Astrocyte (in vitro differentiated cells and primary cell): ENCODE data around the gene FAM76B. TPM values are rescaled to one million over a fixed set of nuclear protein-coding genes. Genes with fewer than 3 reads are reported as not detected.

ENCODE experiments used
- DNase-seq: peaks from one replicate; pipeline ENCODE4 v3.0.0-alpha.2; 2010; ENCODE audit warnings: low read depth
- FAIRE-seq: peaks from 2 replicates; lab custom pipeline; 2011; peaks lifted over from hg19 to GRCh38; lab: Jason Lieb, UNC
- H2AFZ ChIP-seq: 2 replicates; pipeline ENCODE4 v1.6.0; 2012; ENCODE audit warnings: low read depth, low read length, inconsistent platforms
- H3K27ac ChIP-seq: 2 replicates; pipeline ENCODE4 v1.5.1; 2011; ENCODE audit warnings: low read depth, low read length, inconsistent platforms
- H3K27me3 ChIP-seq: 2 replicates; pipeline ENCODE4 v1.6.0; 2011; ENCODE audit warnings: low read length, inconsistent platforms; ENCODE audit not compliant: insufficient read depth
- H3K36me3 ChIP-seq: 2 replicates; pipeline ENCODE4 v1.5.1; 2011; ENCODE audit warnings: low read length, inconsistent platforms; ENCODE audit not compliant: insufficient read depth
- H3K4me1 ChIP-seq: 2 replicates; pipeline ENCODE4 v1.5.1; 2011; ENCODE audit warnings: low read length, inconsistent platforms; ENCODE audit not compliant: insufficient read depth
- H3K4me2 ChIP-seq: 2 replicates; pipeline ENCODE4 v1.6.0; 2012; ENCODE audit warnings: low read length, inconsistent platforms
- H3K4me3 ChIP-seq: 2 replicates; pipeline ENCODE4 v1.5.1; 2011; ENCODE audit warnings: low read depth, mild to moderate bottlenecking, low read length, inconsistent platforms; ENCODE audit not compliant: insufficient read depth
- H3K79me2 ChIP-seq: 2 replicates; pipeline ENCODE4 v1.6.0; 2012; ENCODE audit warnings: mild to moderate bottlenecking, low read length, inconsistent platforms; ENCODE audit not compliant: insufficient read depth
- H3K9ac ChIP-seq: 2 replicates; pipeline ENCODE4 v1.6.0; 2012; ENCODE audit warnings: mild to moderate bottlenecking, low read length, inconsistent platforms
- H3K9me3 ChIP-seq: 2 replicates; pipeline ENCODE4 v1.5.1; 2012; ENCODE audit warnings: low read depth, mild to moderate bottlenecking, low read length, inconsistent platforms; ENCODE audit not compliant: insufficient read depth
- H4K20me1 ChIP-seq: 2 replicates; pipeline ENCODE4 v1.6.0; 2012; ENCODE audit warnings: low read length, inconsistent platforms; ENCODE audit not compliant: insufficient read depth
- H3K27ac Mint-ChIP-seq: one replicate; pipeline ENCODE4 v1.8.0; 2021; ENCODE audit warnings: mild to moderate bottlenecking, mixed read lengths; ENCODE audit not compliant: unreplicated experiment
- H3K27me3 Mint-ChIP-seq: one replicate; pipeline ENCODE4 v1.8.0; 2021; ENCODE audit warnings: low read depth, mixed read lengths; ENCODE audit not compliant: unreplicated experiment
- H3K36me3 Mint-ChIP-seq: one replicate; pipeline ENCODE4 v1.8.0; 2021; ENCODE audit warnings: low read depth, mixed read lengths; ENCODE audit not compliant: unreplicated experiment
- H3K4me1 Mint-ChIP-seq: one replicate; pipeline ENCODE4 v1.8.0; 2021; ENCODE audit warnings: low read depth, mixed read lengths; ENCODE audit not compliant: unreplicated experiment
- H3K4me3 Mint-ChIP-seq: one replicate; pipeline ENCODE4 v1.8.0; 2021; ENCODE audit warnings: mild to moderate bottlenecking, moderate library complexity, mixed read lengths; ENCODE audit not compliant: unreplicated experiment
- H3K9me3 Mint-ChIP-seq: one replicate; pipeline ENCODE4 v1.8.0; 2021; ENCODE audit warnings: mild to moderate bottlenecking, mixed read lengths; ENCODE audit not compliant: unreplicated experiment
- CTCF ChIP-seq: IDR thresholded peaks from 2 replicates; pipeline ENCODE4 v1.5.1; 2011; ENCODE audit warnings: low read depth, mild to moderate bottlenecking, inconsistent platforms, low read length, moderate library complexity; ENCODE audit not compliant: insufficient read depth
- EZH2 ChIP-seq: IDR thresholded peaks from 2 replicates; pipeline ENCODE4 v1.6.1; 2012; ENCODE audit warnings: mild to moderate bottlenecking, low read length, inconsistent platforms; ENCODE audit not compliant: insufficient read depth
- total RNA-seq: library from RNA; stranded (reverse); gene quantifications from 2 replicates; pipeline ENCODE4 v1.2.1, GENCODE V29; 2021

The FAM76B gene
- total RNA-seq, 1 donor from 2014 or later = 19.7 TPM

GRCh38 chr11:95790123-95790932 is 746 bp upstream of the FAM76B start, which contains the start of gene CEP57:
Gene CEP57, plus strand, starts transcription at chr11:95790498. Its CDS starts 201 bp downstream, at chr11:95790699.
- H2AFZ ChIP-seq = peak within 1 kb of the TSS; percentile 92
- no peak for TF ChIP-seq CTCF
- TF ChIP-seq EZH2 = no peak
- DNase-seq (peak; percentile 97), FAIRE-seq (no peak)
- H3K27ac ChIP-seq = peak within 1 kb of the TSS; percentile 99
- H3K9ac ChIP-seq = peak within 1 kb of the TSS; percentile 95
- peak within 1 kb of the TSS; percentile 96 for H3K4me2 ChIP-seq
- H3K27me3 ChIP-seq = no peaks in the 10 kb centered on the region
- H3K9me3 Mint-ChIP-seq = no peaks in the 10 kb centered on the region
- no peaks in the 10 kb centered on the region for H3K36me3 Mint-ChIP-seq
- no peaks in the 10 kb centered on the region for H3K27me3 Mint-ChIP-seq
- H3K79me2 ChIP-seq = peaks cover 66% of the 10 kb centered on the region
- H3K4me3 ChIP-seq = peak within 1 kb of the TSS; percentile 96
- H3K9me3 ChIP-seq = no peaks in the 10 kb centered on the region
- peaks cover 5% of the 10 kb centered on the region for H4K20me1 ChIP-seq
- peaks cover 9% of the 10 kb centered on the region for H3K36me3 ChIP-seq
- peak within 1 kb of the TSS; percentile 99 for H3K27ac Mint-ChIP-seq
- H3K4me1 ChIP-seq = peaks cover 13% of the 10 kb centered on the region
- H3K4me1 Mint-ChIP-seq = peaks cover 19% of the 10 kb centered on the region
- peak within 1 kb of the TSS; percentile 95 for H3K4me3 Mint-ChIP-seq

- peak overlapping the region; percentile 74 for H2AFZ ChIP-seq
- no peaks in the 10 kb centered on the region for H3K36me3 Mint-ChIP-seq
- H3K9me3 Mint-ChIP-seq = no peaks in the 10 kb centered on the region
Observed at GRCh38 chr11:95788921-95789505, 569 bp downstream of the FAM76B start.

More at GRCh38 chr11:95788921-95789505, 569 bp downstream of the FAM76B start:
- no peaks in the 10 kb centered on the region for H3K27me3 Mint-ChIP-seq
- no peaks in the 10 kb centered on the region for H3K27me3 ChIP-seq
- FAIRE-seq = no peak
- peak overlapping the region; percentile 96 for H3K4me3 ChIP-seq
- no peaks in the 10 kb centered on the region for H3K9me3 ChIP-seq
- peak overlapping the region; percentile 99 for H3K27ac ChIP-seq
- H3K4me3 Mint-ChIP-seq = peak overlapping the region; percentile 88
- peaks cover 18% of the 10 kb centered on the region for H3K4me1 Mint-ChIP-seq
- DNase-seq = peak; percentile 36
- TF ChIP-seq EZH2 (no peak), CTCF (peak; percentile 23)
- H3K27ac Mint-ChIP-seq = peak overlapping the region; percentile 73
- H3K4me2 ChIP-seq = peak overlapping the region; percentile 96
- peaks cover 10% of the 10 kb centered on the region for H3K36me3 ChIP-seq
- H3K9ac ChIP-seq = peak overlapping the region; percentile 95
- H4K20me1 ChIP-seq = peaks cover 6% of the 10 kb centered on the region
- peaks cover 13% of the 10 kb centered on the region for H3K4me1 ChIP-seq
- peaks cover 58% of the 10 kb centered on the region for H3K79me2 ChIP-seq
